Measurements from ENCODE around the gene ZNF672. TPM values are rescaled to one million over a fixed set of nuclear protein-coding genes. Genes with fewer than 3 reads are reported as not detected.
A peak's percentile ranks its signal among the peaks of the same experiment; 100 is the strongest.

ZNF672 gene
- total and polyA plus RNA-seq, 2 of the 4 experiments (the other 2 are of a cell fraction), result 6.6 to 12.6 TPM

GRCh38 chr1:248844526-248844925 lies 6.5 kb downstream of the ZNF672 start:
- Histone ChIP-seq H4K91ac (ENCODE audit: insufficient read depth, low read depth, low read length) (no peak overlapping the region), H3K9me3 (ENCODE audit: control insufficient read depth, insufficient read depth, low read length) (no peaks in the 10 kb centered on the region), H2BK120ac (ENCODE audit: low read depth, low read length) (no peak overlapping the region), H3K18ac (ENCODE audit: low read depth, low read length) (no peak overlapping the region), H3K4ac (ENCODE audit: low read depth, low read length) (no peak overlapping the region), H3K56ac (ENCODE audit: extremely low read depth, insufficient read depth, low read length) (no peak overlapping the region), H4K20me1 (ENCODE audit: insufficient read depth, low read length) (no peaks in the 10 kb centered on the region; the same call in 1 of the 2 replicates), H2AFZ (replicated peaks; ENCODE audit: low read length, poor library complexity) (no peak overlapping the region), H2BK15ac (ENCODE audit: low read depth, low read length) (no peak overlapping the region), H4K8ac (ENCODE audit: low read depth in 2 of 2, low read length in 2 of 2) (no peak overlapping the region), H3K4me3 (ENCODE audit: insufficient read depth, low read depth, low read length) (no peak overlapping the region), H3K9me1 (ENCODE audit: insufficient read depth, low read length) (0 out of 2 replicates have a peak, but pooled peaks cover 3% of the 10 kb centered on the region), H3K36me3 (ENCODE audit: control insufficient read depth, insufficient read depth, low read length) (peaks cover 41% of the 10 kb centered on the region), H2AK9ac (replicated peaks; ENCODE audit: low read depth, low read length, poor library complexity) (peak overlapping the region; percentile 90), H3K79me1 (ENCODE audit: low read depth in 1 of 2, low read length in 2 of 2) (peaks cover 29 to 40% of the 10 kb centered on the region in 2 experiments), H3K4me2 (ENCODE audit: low read depth, low read length) (no peak overlapping the region), H3K14ac (replicated peaks; ENCODE audit: low read depth, low read length) (no peak overlapping the region), H2AK5ac (ENCODE audit: low read depth, low read length) (no peak overlapping the region), H2BK5ac (ENCODE audit: low read depth, low read length, poor library complexity, severe bottlenecking) (no peak overlapping the region), H2BK20ac (ENCODE audit: low read depth, low read length) (no peak overlapping the region), H3K9ac (ENCODE audit: low read depth, low read length) (no peak overlapping the region), H4K5ac (ENCODE audit: low read depth, low read length) (no peak overlapping the region), H3K23ac (ENCODE audit: low read depth, low read length) (no peak overlapping the region), H3K27ac (ENCODE audit: insufficient read depth, low read length) (no peak overlapping the region), H3K4me1 (ENCODE audit: control insufficient read depth, insufficient read depth, low read length) (peaks cover 10% of the 10 kb centered on the region), H3K27me3 (ENCODE audit: control insufficient read depth, insufficient read depth, low read length) (no peaks in the 10 kb centered on the region)
- CTCF ChIA-PET, result no interaction called here
- DNase-seq (no peak), ATAC-seq (ENCODE audit: low read depth) (no peak)
- POLR2A ChIA-PET (ENCODE audit: unreplicated experiment), result no interaction called here
- in situ Hi-C loops (cut with MboI; ENCODE audit: low sequenced_read_pairs) (no loop called here), intact Hi-C loops (cut with micrococcal nuclease) (no loop called here), dilution Hi-C loops (cut with HindIII; ENCODE audit: low sequenced_read_pairs, unreplicated experiment) (no loop called here)
- no TSS peak for BruUV-seq (replicated peaks)
- 94% methylated on average over 6 of the region's 8 CpGs; no CpG with 5 or more reads in 1 of the 2 experiments for WGBS, 2 experiments (ENCODE audit: extremely low coverage in 2 of 2, insufficient read length in 1 of 2)
- TF ChIP-seq FOS (IDR thresholded peaks at IDR 0.05; ENCODE audit: low read depth, low read length) (no peak), CHD1 (IDR thresholded peaks at IDR 0.05; ENCODE audit: low read depth, low read length) (no peak), RFX5 (IDR thresholded peaks at IDR 0.05; ENCODE audit: low read depth, low read length) (no peak), NFE2L2 (IDR thresholded peaks at IDR 0.05; ENCODE audit: low read depth, low read length) (no peak), RCOR1 (IDR thresholded peaks at IDR 0.05; ENCODE audit: insufficient replicate concordance, low read length) (no peak), RAD21 (IDR thresholded peaks at IDR 0.05; ENCODE audit: low read length) (no peak), BHLHE40 (IDR thresholded peaks at IDR 0.05; ENCODE audit: low read depth, low read length) (no peak), MAZ (IDR thresholded peaks at IDR 0.05; ENCODE audit: borderline replicate concordance, low read depth, low read length) (no peak), CEBPB (IDR thresholded peaks at IDR 0.05; ENCODE audit: low read depth, low read length) (no peak), CTCF (conservative IDR thresholded peaks at IDR 0.05; ENCODE audit: low read depth, low read length) (no peak), SMC3 (IDR thresholded peaks at IDR 0.05; ENCODE audit: low read depth, low read length) (no peak), POLR2A (IDR thresholded peaks at IDR 0.05; ENCODE audit: low read depth, low read length) (no peak), USF2 (IDR thresholded peaks at IDR 0.05; ENCODE audit: low read depth, low read length) (no peak), MAFK (IDR thresholded peaks at IDR 0.05; ENCODE audit: low read depth, low read length) (no peak), MXI1 (IDR thresholded peaks at IDR 0.05; ENCODE audit: borderline replicate concordance, low read depth, low read length) (no peak)
- TF ChIP-seq, protein P1, sequence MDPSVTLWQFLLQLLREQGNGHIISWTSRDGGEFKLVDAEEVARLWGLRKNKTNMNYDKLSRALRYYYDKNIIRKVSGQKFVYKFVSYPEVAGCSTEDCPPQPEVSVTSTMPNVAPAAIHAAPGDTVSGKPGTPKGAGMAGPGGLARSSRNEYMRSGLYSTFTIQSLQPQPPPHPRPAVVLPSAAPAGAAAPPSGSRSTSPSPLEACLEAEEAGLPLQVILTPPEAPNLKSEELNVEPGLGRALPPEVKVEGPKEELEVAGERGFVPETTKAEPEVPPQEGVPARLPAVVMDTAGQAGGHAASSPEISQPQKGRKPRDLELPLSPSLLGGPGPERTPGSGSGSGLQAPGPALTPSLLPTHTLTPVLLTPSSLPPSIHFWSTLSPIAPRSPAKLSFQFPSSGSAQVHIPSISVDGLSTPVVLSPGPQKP (IDR thresholded peaks at IDR 0.05; ENCODE audit: borderline replicate concordance, low read depth, low read length), result no peak

Measured in IMR-90 (cell line).